Neural cell (in vitro differentiated cells): Measurements from ENCODE around the gene PDE6H. TPM values are rescaled to one million over a fixed set of nuclear protein-coding genes. Genes with fewer than 3 reads are reported as not detected.

Source experiments
- H2AFZ ChIP-seq: fragments of 200-600, 300-800 bp; sonication (generic), shearing (Covaris generic); 2 replicates; pipeline ENCODE4 v1.6.0; 2014; ENCODE audit warnings: low read depth, mild to moderate bottlenecking, antibody characterized with exemption, low read length, moderate library complexity
- H3F3A ChIP-seq: fragments of 200-600 bp; shearing (Covaris generic); 2 replicates; pipeline ENCODE4 v1.6.1; 2016; ENCODE audit warnings: mild to moderate bottlenecking, moderate library complexity, mixed read lengths, antibody characterized with exemption, low read length; ENCODE audit not compliant: insufficient read depth, poor library complexity, severe bottlenecking
- H3K27ac ChIP-seq: fragments of 200-600, 300-800 bp; sonication (generic), shearing (Covaris generic); 2 replicates; pipeline ENCODE4 v1.5.1; 2014; ENCODE audit warnings: mild to moderate bottlenecking, low read length, moderate library complexity
- H3K27me3 ChIP-seq: fragments of 300-800, 200-600 bp; sonication (generic), shearing (Covaris generic); 2 replicates; pipeline ENCODE4 v1.6.0; 2014; ENCODE audit warnings: mild to moderate bottlenecking, low read depth, low read length, moderate library complexity; ENCODE audit not compliant: insufficient read depth
- H3K36me3 ChIP-seq: fragments of 300-800, 200-600 bp; sonication (generic), shearing (Covaris generic); 2 replicates; pipeline ENCODE4 v1.5.1; 2014; ENCODE audit warnings: mild to moderate bottlenecking, antibody characterized with exemption, low read length, moderate library complexity; ENCODE audit not compliant: insufficient read depth
- H3K4me2 ChIP-seq: fragments of 300-800, 200-600 bp; sonication (generic), shearing (Covaris generic); 2 replicates; pipeline ENCODE4 v1.6.0; 2014; ENCODE audit warnings: mild to moderate bottlenecking, low read length
- H3K4me3 ChIP-seq: fragments of 300-800, 200-600 bp; sonication (generic), shearing (Covaris generic); 2 replicates; pipeline ENCODE4 v1.5.1; 2014; ENCODE audit warnings: mild to moderate bottlenecking, low read length, moderate library complexity
- H3K79me2 ChIP-seq: fragments of 200-600 bp; shearing (Covaris generic); replicated peaks from 2 replicates; pipeline ENCODE4 v1.6.0; 2014; ENCODE audit warnings: mild to moderate bottlenecking, low read length, moderate library complexity; ENCODE audit not compliant: insufficient read depth
- H3K9ac ChIP-seq: fragments of 300-800, 200-600 bp; sonication (generic), shearing (Covaris generic); 2 replicates; pipeline ENCODE4 v1.6.1; 2016; ENCODE audit warnings: mild to moderate bottlenecking, low read length, mixed read lengths
- H3K9me2 ChIP-seq: fragments of 200-600 bp; shearing (Covaris generic); 2 replicates; pipeline ENCODE4 v1.6.1; 2016; ENCODE audit warnings: mild to moderate bottlenecking, low read length, mixed read lengths; ENCODE audit not compliant: insufficient read depth
- H3K9me3 ChIP-seq: fragments of 200-600, 300-800 bp; sonication (generic), shearing (Covaris generic); 2 replicates; pipeline ENCODE4 v1.6.1; 2016; ENCODE audit warnings: mild to moderate bottlenecking, mixed run types, low read length, moderate library complexity, mixed read lengths
- H4K20me1 ChIP-seq: fragments of 200-600 bp; shearing (Covaris generic); 2 replicates; pipeline ENCODE4 v1.6.1; 2016; ENCODE audit warnings: mild to moderate bottlenecking, mixed run types; ENCODE audit not compliant: insufficient read depth
- CTCF ChIP-seq: fragments of 450-650 bp; IDR thresholded peaks from 2 replicates; pipeline ENCODE4 v1.5.1; 2014; ENCODE audit warnings: antibody characterized with exemption, mild to moderate bottlenecking, moderate library complexity; ENCODE audit not compliant: poor library complexity, severe bottlenecking
- EP300 ChIP-seq: fragments of 450-650 bp; conservative IDR thresholded peaks from 2 replicates; pipeline ENCODE4 v1.6.1; 2014; ENCODE audit warnings: antibody characterized with exemption, mild to moderate bottlenecking, moderate library complexity; ENCODE audit not compliant: poor library complexity, severe bottlenecking
- EZH2 ChIP-seq: fragments of 200-600, 300-800 bp; shearing (Covaris generic), sonication (generic); IDR thresholded peaks from 2 replicates; pipeline ENCODE4 v1.6.1; 2014; ENCODE audit warnings: antibody characterized with exemption, low read length, borderline replicate concordance, mild to moderate bottlenecking; ENCODE audit not compliant: insufficient read depth, poor library complexity, severe bottlenecking
- MXI1 ChIP-seq: fragments of 450-650 bp; conservative IDR thresholded peaks from 2 replicates; pipeline ENCODE4 v1.6.1; 2014; ENCODE audit warnings: antibody characterized with exemption, mild to moderate bottlenecking; ENCODE audit not compliant: poor library complexity, severe bottlenecking
- POLR2AphosphoS5 ChIP-seq: IDR thresholded peaks from 2 replicates; pipeline ENCODE4 v1.6.1; 2012
- RAD21 ChIP-seq: fragments of 450-650 bp; conservative IDR thresholded peaks from 2 replicates; pipeline ENCODE4 v1.6.1; 2014; ENCODE audit warnings: antibody characterized with exemption, mild to moderate bottlenecking, moderate library complexity
- REST ChIP-seq: IDR thresholded peaks from 2 replicates; pipeline ENCODE4 v1.6.1; 2012; ENCODE audit warnings: borderline replicate concordance
- SMC3 ChIP-seq: fragments of 450-650 bp; conservative IDR thresholded peaks from 2 replicates; pipeline ENCODE4 v1.6.1; 2014; ENCODE audit warnings: antibody characterized with exemption, mild to moderate bottlenecking, moderate library complexity; ENCODE audit not compliant: poor library complexity
- TAF1 ChIP-seq: IDR thresholded peaks from 2 replicates; pipeline ENCODE4 v1.6.1; 2012; ENCODE audit warnings: low read depth
- polyA plus RNA-seq: library from polyadenylated mRNA; depleted of rRNA; stranded (reverse); fragments of >200 nt; gene quantifications from 2 replicates; pipeline ENCODE4 v1.2.3, GENCODE V29; 2014

PDE6H gene
- polyA plus RNA-seq, 1 donor from 2014 or later: not detected

DNA sequence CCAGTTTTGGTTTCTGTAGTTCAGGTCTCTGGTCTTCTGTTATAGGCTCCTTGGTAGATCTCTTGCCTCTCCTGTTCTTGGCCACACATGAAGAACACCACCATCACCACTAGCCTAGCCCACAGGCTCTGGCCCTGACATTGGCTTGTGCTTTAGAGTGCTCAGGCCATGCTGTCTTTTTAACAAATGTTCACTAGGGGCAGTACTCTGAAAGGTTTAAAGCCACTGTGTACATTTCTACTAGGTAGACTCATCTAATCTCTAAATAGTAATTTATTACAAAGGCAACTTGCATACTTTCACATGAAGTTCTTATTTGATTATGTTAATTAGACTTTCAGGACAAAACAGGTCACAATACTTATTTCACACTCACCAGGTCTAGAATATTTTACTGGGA, 38.3 kb downstream of the PDE6H start:
- Histone ChIP-seq H3K27me3 (no peaks in the 10 kb centered on the region), H3K4me3 (no peak overlapping the region), H3F3A (no peaks in the 10 kb centered on the region), H3K79me2 (no peaks in the 10 kb centered on the region), H3K36me3 (no peaks in the 10 kb centered on the region), H3K4me2 (no peak overlapping the region), H2AFZ (no peak overlapping the region), H3K9me2 (no peaks in the 10 kb centered on the region), H3K9ac (no peak overlapping the region), H4K20me1 (no peaks in the 10 kb centered on the region), H3K27ac (no peak overlapping the region), H3K9me3 (no peaks in the 10 kb centered on the region)
- TF ChIP-seq TAF1: no peak
- no peak for TF ChIP-seq MXI1
- TF ChIP-seq REST: no peak
- TF ChIP-seq RAD21: no peak
- no peak for TF ChIP-seq POLR2AphosphoS5
- TF ChIP-seq CTCF: no peak
- no peak for TF ChIP-seq SMC3
- TF ChIP-seq EP300: no peak
- TF ChIP-seq EZH2: no peak

- no peak overlapping the region for H2AFZ ChIP-seq
- no peaks in the 10 kb centered on the region for H3F3A ChIP-seq
Observed at GRCh38 chr12:15013634-15014179, 40.9 kb downstream of the PDE6H start.

More at GRCh38 chr12:15013634-15014179, 40.9 kb downstream of the PDE6H start:
- no peaks in the 10 kb centered on the region for H4K20me1 ChIP-seq
- H3K79me2 ChIP-seq: no peaks in the 10 kb centered on the region
- H3K4me2 ChIP-seq: no peak overlapping the region
- H3K9me3 ChIP-seq: no peaks in the 10 kb centered on the region
- no peaks in the 10 kb centered on the region for H3K27me3 ChIP-seq
- H3K36me3 ChIP-seq: no peaks in the 10 kb centered on the region
- H3K9me2 ChIP-seq: no peaks in the 10 kb centered on the region
- H3K27ac ChIP-seq: no peak overlapping the region
- no peak overlapping the region for H3K4me3 ChIP-seq
- TF ChIP-seq EP300: no peak
- TF ChIP-seq EZH2: no peak
- TF ChIP-seq SMC3: no peak
- TF ChIP-seq MXI1: no peak
- no peak for TF ChIP-seq REST
- TF ChIP-seq RAD21: no peak
- no peak for TF ChIP-seq POLR2AphosphoS5
- no peak for TF ChIP-seq CTCF
- no peak for TF ChIP-seq TAF1
- no peak overlapping the region for H3K9ac ChIP-seq
